ENCODE data around the gene FAM98B. TPM values are rescaled to one million over a fixed set of nuclear protein-coding genes. Genes with fewer than 3 reads are reported as not detected.

FAM98B gene
- total RNA-seq, 1 donor from 2014 or later = 20.5 TPM

DNA sequence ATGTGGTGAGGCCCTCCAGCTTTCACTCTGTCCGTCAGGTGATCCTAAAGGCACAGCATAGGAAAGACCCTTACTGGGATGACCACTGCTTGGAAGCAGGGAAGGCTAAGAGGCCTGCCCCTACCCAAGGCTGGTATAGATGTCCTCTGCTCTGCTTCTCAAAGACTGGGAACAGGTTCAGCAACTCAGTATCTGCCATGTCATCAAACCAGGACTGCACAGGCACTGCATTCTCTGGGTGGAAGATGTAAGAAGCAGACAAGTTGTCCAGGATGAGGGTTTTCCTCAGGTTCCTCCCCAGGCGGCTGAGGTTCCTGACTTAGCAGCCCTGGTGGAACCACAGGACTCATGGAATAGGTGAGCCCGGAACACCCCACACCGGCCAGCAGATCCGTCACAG is 4.7 kb downstream of the FAM98B start:
- ATAC-seq (no peak), DNase-seq (ENCODE audit: missing footprints) (peak; percentile 9)
- intact Hi-C loops (cut with DNase I) = no loop called here

DNA sequence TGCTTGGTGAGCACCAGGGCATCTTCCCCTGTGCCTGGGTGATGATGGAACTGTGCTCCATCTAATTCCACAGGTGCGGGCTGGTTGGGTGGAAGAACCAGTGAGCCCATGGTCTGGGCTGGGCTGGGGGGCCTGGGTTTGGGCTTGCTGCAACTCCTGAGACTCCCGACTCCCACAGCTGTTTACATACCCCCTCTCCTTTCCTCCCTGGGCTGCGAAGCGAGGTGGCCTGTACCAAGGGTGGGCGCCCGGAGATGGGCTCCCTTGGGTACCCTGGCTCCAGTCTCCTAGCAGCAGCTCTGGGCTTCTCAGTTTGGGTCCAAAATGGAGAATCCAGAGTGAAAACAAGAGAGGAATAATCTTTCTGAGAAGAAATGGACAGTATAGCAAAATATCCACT is 5.6 kb downstream of the FAM98B start:
- DNase-seq (ENCODE audit: missing footprints) (peak; percentile 9), ATAC-seq (no peak)
- intact Hi-C loops (cut with DNase I) = no loop called here

DNA sequence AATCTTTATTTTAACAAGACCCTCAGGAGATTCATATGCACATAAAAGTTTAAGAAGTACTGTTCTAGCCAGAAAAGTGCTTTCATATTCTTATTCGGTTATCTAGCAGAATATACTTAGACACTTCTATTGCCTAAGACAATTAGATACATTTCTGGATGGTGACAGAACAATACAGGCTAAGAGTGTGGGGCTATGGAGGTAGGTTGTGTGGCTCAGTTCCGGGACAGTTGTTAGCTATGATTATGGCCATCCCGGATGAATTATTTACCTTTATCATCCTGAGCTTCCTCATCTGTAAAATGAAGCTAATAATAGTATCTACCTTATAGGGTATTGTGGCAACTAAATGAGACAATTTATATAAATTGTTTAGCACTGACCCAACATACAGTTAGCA is 6.6 kb downstream of the FAM98B start:
- intact Hi-C loops (cut with DNase I) = no loop called here
- no peak for ATAC-seq
- no peak for DNase-seq (ENCODE audit: missing footprints)

DNA sequence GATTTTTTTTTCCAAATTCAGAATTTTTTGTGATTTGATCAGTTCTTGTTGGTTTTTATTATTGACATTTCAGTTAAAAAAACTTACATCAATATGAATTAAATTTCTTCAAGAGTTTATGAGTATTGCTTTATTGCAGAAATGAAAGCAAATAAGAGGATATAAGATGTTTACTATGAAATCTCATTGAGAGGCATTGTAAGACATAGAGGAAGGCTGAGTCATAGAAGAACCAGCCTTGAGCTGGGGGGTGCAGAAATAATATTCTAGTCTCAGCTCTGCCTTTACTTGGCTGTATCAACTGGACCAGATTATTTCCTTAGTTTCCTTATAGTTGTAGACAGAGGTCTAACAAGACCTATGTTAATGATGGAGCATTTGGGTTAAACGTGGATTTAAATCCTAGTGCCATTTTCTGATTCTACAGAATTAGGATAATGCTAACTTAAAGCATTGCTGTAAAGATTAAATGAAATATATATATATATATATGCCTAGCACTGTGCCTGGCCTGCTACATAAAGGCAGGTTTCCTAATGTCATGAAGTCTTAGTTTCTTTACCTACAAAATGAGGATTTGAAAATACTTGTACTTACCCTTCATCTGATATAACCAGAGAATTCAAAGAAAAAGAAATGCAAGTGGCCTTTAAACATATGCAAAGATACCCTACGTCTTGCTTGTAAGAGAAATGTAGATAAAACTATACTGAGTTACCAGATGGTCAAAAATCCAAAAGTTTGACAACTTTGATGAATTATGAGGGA is 7.3 kb downstream of the FAM98B start:
- ATAC-seq (no peak), DNase-seq (ENCODE audit: missing footprints) (no peak)
- intact Hi-C loops (cut with DNase I) = no loop called here

DNA sequence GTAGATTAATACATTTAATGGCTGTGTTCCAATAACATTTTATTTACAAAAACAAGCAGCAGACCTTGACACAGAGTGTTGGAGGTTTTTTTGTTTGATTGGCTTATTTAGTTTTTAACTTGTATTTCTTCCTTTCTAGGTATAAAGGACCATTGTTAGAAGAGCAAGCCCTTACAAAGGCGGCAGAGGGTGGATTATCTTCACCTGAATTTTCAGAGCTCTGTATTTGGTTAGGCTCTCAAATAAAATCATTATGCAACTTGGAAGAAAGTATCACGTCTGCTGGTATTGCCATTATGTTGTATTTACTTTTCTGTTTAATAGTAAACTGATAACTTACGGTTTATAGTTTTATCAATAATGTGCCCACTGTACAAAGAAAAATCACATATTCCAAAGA is 10.0 kb downstream of the FAM98B start:
- intact Hi-C loops (cut with DNase I) = no loop called here
- ATAC-seq (no peak), DNase-seq (ENCODE audit: missing footprints) (no peak)

DNA sequence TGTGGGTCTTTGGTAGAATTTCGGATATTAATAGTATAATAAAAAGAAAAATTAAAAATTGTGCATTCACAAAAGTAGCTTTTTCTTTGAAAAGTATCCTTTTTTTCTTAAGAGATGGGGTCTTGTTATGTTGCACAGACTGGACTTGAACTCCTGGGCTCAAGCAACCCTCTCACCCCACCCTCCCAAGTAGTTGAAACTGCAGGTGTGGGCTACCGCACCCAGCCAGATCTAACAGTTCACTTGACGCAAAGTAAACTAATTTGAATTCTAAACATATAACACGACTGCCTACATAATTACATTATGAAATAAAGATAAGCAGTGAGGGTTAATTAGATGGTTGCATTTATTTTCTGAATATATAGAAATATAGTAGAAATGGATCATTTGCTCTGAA is 10.7 kb downstream of the FAM98B start:
- intact Hi-C loops (cut with DNase I) = no loop called here
- peak; percentile 13 for DNase-seq (ENCODE audit: missing footprints)
- ATAC-seq = no peak

DNA sequence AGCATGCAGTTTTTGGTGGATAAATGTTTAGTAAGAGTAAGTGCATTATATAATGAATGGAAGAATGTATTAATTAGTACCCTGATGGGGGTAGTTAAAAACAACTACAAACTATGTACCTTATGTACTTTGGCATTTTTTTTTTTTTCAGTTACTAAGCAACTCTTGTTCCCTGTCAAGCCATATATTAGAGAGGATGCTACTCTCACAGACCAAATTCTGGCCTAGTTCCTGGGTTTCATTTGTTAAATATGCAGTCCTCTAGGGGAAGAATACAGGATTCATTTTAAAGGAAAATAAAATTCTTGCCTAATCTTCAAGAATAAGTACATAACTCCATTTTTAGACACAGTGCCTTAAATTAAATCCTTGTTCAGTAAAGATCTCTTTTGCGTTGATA is 16.9 kb downstream of the FAM98B start:
- no peak for ATAC-seq
- DNase-seq (ENCODE audit: missing footprints) = no peak
- intact Hi-C loops (cut with DNase I) = no loop called here

DNA sequence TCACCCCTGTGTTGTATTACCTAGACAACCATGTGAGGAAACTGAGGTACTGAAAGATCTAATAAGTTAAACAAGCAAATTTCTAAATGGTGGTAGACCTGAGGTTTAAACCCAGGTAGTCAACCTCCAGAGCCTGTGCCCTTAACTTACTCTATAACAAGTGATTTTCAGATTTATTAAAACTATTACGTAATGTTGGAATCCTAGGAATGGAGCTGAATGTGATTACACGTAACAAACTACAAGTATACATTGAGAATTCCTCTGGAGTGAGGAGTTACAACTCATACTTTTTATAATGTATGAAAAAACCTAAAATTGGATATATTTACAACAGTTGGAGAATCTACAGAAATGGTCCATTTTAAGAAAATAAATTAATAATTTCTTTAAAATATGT is 18.0 kb downstream of the FAM98B start:
- DNase-seq (ENCODE audit: missing footprints) (no peak), ATAC-seq (no peak)
- intact Hi-C loops (cut with DNase I) = no loop called here

DNA sequence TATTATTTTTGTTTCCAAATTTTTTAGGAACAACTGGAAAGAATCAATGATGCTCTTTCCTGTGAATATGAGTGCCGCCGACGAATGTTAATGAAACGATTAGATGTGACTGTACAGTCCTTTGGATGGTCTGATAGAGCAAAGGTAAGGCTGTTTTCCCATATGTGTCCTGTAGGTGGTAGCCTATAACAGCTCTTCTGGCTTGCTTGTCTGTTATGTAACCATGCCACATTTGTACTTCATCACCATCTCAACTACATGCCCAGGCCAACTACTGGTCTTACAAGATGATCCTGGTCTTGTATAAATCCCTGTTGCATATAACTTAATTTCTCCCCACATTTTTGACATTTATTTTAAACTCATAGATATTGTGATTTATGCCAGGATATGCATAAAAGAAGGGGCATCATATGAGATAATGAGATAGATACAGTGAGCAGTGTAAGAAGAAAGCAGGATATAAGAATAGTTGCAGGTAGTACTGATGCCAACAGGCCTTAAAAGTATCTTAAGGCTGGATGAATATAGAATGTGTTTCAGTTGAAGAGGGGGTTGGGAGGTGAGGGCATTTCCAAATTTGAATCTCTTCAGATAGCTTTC is 20.3 kb downstream of the FAM98B start:
- intact Hi-C loops (cut with DNase I) = no loop called here
- ATAC-seq (peak; percentile 85), DNase-seq (ENCODE audit: missing footprints) (no peak)

DNA sequence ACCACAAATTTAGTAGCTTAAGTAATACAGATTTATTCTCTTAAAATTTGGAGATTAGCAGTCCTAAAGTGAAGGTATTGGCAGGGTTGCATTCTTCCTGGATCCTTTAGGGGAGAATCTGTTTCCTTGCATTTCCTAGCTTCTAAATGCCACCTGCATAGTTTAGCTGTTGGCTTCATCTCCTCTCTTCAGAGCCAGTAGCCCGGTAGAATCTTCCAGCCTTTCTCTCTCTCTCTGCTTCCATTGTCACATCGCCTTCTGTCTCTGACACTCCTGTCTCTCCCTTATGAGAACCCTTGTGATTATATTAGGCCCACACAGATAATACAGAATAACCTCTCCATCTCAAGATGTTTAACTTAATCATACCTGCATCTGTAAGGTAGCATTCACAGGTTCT is 21.4 kb downstream of the FAM98B start:
- ATAC-seq (no peak), DNase-seq (ENCODE audit: missing footprints) (no peak)
- intact Hi-C loops (cut with DNase I) = no loop called here

DNA sequence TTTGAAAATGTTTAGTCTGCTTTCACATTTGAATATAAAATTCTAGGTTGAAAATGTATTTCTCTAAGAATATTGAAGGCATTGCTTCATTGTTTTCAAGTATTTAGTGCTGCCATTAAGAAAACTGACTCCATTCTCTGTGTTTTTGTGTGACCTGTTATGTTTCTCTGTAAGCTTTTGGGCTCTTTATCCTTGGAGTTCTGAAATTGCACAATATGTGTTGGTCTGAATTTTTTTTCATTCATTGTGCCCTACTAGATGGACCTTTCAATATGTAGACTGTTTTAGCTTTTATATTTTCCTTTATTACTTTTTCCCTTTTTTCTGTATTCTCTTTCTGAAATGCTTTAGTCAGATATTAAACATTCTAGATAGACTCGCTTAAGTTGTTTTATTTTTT is 22.2 kb downstream of the FAM98B start:
- no peak for DNase-seq (ENCODE audit: missing footprints)
- intact Hi-C loops (cut with DNase I) = no loop called here
- no peak for ATAC-seq

DNA sequence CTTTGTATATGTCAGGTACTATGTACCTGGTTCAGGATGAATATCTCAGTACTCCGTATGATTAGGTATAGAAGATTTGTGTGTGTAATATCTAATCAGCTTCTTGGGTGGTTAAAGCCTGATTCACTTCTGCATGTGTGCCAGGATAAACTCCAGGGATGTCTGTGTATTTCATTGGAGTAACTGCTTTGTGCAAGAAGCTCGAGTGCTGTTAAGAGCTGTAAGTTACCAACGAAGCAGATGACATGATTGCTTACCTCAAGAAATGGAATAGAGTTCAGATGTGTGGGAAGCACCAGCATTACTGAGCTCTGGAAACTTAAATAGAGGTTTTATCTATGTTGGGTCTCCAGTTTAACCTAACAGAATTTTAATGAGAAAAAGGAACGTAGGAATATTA is 23.7 kb downstream of the FAM98B start:
- DNase-seq (ENCODE audit: missing footprints) = no peak
- ATAC-seq = no peak
- intact Hi-C loops (cut with DNase I) = no loop called here

DNA sequence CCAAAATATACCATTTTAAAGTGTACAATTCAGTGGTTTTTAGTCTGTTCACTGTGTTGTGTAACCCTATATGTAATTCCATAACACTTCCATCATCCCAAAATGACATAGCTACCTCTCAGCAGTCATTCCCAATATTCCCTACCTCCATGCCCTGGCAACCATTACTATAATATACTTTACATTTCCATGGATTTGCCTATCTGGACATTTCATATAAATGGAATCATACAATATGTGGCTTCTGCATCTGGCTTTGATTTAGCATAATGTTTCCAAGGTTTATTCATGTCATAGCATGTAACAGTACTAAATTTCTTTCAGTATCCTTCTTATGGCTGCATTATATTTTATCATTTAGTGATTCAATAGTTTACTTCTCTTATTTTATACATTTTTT is 25.3 kb downstream of the FAM98B start:
- ATAC-seq (no peak), DNase-seq (ENCODE audit: missing footprints) (no peak)
- intact Hi-C loops (cut with DNase I) = no loop called here

DNA sequence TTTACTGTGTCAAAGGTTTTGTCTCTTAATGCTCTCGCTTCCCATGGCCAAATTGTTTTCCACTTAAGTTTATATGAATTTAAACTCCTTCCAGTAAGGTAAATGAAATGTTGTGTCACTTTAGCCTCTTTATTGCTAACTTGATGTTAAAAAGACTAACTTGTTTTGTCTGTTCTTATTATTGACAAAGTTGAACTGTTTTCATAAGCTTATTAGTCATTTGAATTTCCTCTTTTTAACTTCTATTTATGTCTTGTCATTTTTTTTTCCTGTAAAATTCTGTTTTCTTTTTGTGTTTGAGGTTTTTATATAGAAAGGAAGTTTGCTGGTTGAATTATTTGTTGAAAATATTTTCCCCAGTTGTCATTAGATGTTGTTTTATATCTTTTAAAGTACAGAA is 25.8 kb downstream of the FAM98B start:
- intact Hi-C loops (cut with DNase I) = no loop called here
- no peak for ATAC-seq

DNA sequence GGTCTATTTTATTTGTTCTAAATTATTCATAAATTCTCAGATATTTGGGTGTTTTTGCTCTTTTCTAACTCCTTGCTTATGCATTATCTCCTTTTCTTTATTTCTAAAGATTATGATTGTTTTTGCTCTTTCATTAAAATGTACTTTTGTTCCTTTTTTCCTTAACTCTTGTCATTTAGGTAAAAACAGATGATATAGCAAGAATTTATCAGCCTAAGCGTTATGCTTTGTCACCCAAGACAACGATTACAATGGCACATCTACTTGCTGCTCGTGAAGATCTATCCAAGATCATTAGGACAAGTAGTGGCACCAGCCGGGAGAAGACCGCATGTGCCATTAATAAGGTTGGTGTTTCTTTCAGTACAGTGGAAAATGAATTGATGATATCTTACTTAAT is 27.2 kb downstream of the FAM98B start:
- ATAC-seq (no peak), DNase-seq (ENCODE audit: missing footprints) (no peak)
- intact Hi-C loops (cut with DNase I) = no loop called here

More for the DNA sequence above, 25.8 kb downstream of the FAM98B start:
- no peak for DNase-seq (ENCODE audit: missing footprints)

DNA sequence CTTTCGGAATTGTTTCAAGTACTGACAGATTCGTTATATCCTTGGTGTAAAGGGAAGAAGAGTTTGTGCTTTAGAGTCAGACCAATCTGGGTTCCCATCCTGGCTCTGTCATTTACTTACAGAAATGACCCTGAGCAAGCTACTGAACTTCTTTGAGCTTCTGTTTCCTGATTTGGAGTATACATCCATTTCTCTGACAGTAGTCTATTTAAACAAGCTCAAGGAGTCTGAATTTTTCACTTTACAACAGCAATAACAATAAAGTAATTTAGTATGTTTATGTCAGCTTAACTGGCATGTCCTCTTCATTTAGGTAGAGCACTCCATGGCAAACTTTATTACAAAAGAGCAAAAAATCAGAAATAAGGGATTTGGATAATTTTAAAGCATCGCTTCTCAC is 27.8 kb downstream of the FAM98B start:
- intact Hi-C loops (cut with DNase I) = no loop called here
- ATAC-seq (no peak), DNase-seq (ENCODE audit: missing footprints) (no peak)

DNA sequence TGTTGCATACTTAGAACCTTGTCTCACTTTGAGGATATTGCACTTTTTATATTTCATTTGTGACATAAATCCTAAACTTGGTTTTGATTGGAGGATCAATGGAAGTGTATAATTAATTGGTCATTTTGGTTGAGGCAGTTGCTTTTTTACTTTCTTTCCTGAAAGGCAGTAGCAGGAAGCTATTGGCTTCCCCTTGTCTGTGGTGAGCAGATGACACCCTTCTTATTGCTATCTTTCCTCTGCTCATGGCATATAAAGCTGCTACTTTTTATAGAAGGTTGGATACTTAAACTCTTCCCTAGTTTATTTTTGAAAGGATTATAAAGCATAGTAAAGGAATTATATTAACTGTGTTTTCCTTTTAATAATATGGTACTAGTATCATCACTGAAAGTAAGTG is 28.6 kb downstream of the FAM98B start:
- DNase-seq (ENCODE audit: missing footprints) (no peak), ATAC-seq (no peak)
- intact Hi-C loops (cut with DNase I) = no loop called here

DNA sequence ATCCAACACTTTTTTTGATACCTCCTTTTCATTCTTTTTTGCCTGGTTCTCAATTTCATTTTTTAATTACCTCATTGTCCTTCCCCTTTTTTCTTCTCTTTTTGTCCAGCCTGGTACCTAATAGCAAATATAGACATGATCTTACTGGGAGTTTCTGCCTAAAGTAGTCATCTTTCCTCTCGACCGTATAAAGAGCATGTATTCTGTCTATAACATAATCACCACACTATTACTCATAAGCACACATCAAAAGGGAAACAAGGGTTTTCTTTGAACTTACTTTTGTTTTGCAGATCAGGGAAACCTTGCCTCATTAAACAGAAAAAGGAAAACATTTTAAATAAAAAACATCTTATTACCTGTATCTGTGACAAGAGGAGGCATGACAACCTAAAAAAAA is 33.0 kb downstream of the FAM98B start:
- DNase-seq (ENCODE audit: missing footprints) = no peak
- intact Hi-C loops (cut with DNase I) = no loop called here
- no peak for ATAC-seq

DNA sequence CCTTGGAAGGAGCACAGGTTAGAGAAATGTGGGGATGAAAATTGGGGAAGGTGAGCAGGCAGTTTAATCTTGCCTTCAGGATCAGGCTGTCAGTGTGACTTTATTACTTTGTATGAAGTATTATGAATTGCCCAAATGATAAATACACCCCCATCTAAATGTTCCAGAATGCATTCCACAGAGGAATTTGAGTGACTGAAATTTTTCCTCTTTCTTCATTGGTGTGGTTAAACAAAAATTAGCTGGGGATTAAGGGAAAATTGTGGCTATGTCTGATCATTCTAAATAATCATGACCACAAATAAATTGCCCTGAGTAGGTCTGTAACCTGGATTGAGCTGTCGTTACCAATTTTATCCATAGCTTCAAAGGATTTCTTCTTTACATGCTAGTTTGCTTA is 33.5 kb downstream of the FAM98B start:
- no peak for ATAC-seq
- intact Hi-C loops (cut with DNase I) = no loop called here
- no peak for DNase-seq (ENCODE audit: missing footprints)

DNA sequence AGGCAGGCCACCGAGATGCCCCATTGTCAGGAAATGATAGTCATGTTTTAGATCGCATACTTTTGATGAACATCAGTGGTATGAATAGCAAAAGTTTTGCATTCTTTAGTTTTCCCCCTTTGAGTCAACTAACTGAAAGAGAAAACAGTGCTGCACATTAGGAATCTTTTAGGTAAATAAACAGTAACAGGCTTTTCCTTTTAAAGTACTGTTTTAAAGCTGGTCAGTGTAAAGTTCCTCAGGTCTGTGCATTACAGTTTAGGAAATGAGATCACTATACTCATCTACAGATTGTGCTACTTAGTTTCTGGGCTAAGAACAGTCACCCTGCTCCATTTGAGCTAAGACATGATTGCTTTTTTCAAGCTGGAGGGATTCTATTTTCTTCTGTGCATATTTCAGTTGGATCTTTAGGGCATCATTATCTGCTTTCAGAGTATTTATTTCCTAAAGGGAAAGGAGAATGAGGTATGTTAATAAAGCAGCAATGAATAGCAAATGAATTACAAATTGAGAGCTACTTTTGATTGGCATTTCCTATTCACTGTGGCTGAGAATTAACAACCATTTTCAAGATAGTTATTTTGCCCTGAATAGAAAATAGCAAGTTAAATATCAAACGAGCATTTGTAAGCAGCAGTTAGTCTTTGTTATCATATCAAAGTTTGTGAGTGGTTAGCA is 36.5 kb downstream of the FAM98B start:
- DNase-seq (ENCODE audit: missing footprints) (no peak), ATAC-seq (no peak)
- intact Hi-C loops (cut with DNase I) = no loop called here

Data from Right ventricle myocardium inferior (tissue), 1 donor.